Activated CD8-positive, alpha-beta memory T cell treated with anti-CD3 and anti-CD28 coated beads, Interleukin-2, amount 50 U/mL, for 1 hour (primary cell): Measurements from ENCODE around the gene RFT1.
"Not testable (repeated sequence)": the region's sequence is repeated elsewhere in the genome, so short reads cannot be mapped to it uniquely, and the experiment has no call there.

ENCODE experiments used
- DNase-seq: peaks from one replicate; pipeline ENCODE4 v3.0.0-alpha.2; 2020; ENCODE audit errors: extremely low read depth

The RFT1 gene

GRCh38 chr3:53163444-53164387 is 33.5 kb upstream of the RFT1 start:
- no peak for DNase-seq

DNA sequence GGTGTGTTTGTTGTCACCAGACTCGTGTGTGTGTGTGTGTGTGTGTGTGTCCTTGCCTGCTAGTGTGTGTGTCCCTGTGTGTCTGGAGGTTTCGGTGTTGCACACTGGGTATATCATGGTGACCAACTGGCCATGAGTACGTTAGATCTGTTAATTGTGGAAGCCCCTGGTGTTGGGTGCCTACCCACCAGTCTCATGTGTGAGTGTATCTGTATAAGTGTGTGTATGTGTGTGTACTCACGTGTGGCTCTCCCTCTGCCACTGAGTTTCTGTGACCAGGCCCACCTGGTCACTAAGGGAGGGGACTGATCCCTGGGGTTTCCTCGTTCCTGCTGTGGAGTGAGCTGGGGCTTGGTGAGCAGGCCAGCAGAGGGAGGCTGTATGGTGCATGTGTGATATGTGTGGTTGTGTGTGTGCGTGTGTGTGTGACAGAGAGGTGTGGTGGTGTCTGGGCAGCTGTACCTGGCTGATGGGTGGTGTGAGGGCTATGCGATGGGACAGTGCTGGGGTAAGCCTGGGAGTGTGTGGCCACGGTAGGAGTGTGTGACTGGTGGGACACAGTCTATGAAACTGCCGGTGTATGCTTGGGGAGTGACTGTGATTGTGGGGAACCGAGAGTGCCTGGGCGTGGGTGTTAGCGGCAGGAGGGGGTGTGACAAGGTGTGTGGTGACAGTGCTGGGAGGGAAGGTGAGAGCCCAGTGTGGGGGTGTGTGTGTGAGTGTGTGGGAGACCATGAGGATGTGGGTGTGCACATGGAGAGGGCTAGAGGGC is 32.6 kb upstream of the RFT1 start:
- peak; percentile 26 for DNase-seq

GRCh38 chr3:53161820-53162671 is 31.8 kb upstream of the RFT1 start:
- no peak for DNase-seq

DNA sequence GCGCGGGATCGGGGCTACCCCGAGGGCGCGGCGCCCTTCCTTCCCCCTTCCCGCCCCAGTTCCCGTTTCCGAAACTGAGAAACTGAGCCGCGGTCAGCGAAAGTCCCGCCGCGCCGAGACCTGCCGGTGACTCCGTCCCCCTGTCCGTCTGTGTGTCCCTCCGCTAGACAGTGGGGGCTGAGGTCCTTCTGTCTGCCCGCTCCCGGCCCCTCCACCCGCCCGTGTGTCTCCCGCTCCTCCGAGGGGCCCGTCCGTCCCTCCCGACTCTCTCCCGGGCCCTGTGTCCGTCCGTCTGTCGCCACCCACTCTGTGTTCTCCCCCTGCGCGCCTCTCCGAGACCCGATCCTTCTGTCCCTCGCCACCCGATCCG is 31.2 kb upstream of the RFT1 start:
- DNase-seq, result no peak

GRCh38 chr3:53160660-53161449 is 30.6 kb upstream of the RFT1 start, which contains the start of gene PRKCD:
TSS of gene PRKCD (plus strand) at chr3:53161209. CDS start at chr3:53178423, 17,214 bp downstream.
- DNase-seq, result peak; percentile 48

DNA sequence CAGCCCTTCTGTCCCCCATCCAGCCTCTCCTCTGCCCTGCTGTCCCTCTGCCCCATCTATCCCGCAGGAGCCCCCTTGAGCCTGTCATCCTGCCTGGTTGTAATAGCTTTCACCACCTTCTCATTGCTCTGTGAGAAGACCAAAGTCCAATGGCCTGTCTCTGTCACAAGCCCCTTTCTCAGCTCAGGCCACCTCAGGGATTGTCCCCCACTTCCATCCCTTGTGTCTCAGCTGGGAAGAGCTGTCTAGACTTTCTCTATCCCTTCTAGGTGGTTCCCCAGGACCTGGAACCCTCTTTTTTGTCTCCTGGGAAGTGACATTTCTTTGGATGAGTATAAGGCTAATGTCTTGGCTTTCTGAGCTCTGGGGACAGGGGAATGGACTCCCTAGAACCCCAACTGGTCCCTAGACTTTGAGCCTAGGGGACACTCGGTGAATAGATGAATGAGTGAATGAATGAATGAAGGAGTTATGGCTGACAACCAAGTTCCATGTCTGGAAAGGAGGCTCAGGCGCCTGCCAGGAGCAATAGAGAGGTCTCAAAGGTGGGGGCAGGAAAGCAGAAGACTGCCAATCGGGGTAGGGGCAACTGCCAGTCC is 29.9 kb upstream of the RFT1 start:
- DNase-seq, result no peak

- no peak for DNase-seq
These were observed 29.2 kb upstream of the RFT1 start for GRCh38 chr3:53159156-53160060.

- no peak for DNase-seq
These were observed 28.5 kb upstream of the RFT1 start for GRCh38 chr3:53158765-53159155.

DNA sequence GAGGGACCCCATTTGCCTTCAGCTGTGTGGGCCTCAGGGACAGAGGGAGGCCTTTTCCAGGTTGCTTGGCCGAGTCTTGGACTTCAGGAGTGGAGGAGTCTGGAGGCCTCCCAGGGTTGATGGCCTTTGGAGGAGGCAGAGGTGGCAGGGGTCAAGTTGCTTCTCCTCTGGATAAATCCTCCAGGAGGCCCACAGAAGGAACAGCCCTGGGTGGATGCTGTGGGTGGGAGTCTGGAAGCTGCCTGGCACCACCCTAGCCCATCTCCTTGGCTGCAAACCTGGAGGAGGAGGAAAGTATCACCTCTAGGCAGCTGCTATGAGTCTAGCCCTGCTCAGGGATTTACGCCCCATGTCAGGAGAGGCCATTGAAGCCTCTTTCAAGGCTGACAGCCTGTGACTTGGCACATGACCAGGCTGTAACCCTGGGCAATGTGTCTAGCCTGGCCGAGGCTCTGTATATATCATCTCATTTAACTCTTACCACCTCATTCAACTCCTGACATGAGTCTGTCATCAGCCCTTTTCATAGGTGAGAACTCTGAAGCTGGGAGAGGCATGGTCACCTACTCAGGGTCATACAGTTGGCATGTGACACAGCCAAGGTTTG is 27.8 kb upstream of the RFT1 start:
- no peak for DNase-seq

GRCh38 chr3:53156368-53156834 is 26.2 kb upstream of the RFT1 start:
- DNase-seq, result no peak

DNA sequence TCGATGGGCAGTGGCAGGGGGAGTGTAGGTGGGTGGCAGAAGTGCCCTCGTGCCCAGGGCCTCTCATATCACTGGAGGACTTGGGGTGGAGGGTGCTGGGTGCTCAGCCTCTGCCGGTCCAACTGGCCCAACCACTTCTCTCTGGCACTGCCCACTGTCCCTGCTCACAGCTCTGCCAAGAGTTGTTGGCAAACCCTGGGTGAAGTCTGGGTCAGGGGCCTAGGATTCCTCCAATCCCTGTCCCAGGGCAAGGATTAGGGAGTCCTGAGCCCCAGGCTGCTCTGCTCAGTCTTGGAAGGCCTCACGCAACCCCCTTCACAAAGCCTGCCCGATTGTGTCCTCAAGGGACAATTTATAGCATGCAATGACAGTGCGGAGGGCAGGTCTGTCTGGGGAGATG is 25.5 kb upstream of the RFT1 start:
- DNase-seq, result no peak

GRCh38 chr3:53154881-53155285 is 24.6 kb upstream of the RFT1 start:
- no peak for DNase-seq

GRCh38 chr3:53153980-53154379 is 23.7 kb upstream of the RFT1 start:
- DNase-seq, result no peak

DNA sequence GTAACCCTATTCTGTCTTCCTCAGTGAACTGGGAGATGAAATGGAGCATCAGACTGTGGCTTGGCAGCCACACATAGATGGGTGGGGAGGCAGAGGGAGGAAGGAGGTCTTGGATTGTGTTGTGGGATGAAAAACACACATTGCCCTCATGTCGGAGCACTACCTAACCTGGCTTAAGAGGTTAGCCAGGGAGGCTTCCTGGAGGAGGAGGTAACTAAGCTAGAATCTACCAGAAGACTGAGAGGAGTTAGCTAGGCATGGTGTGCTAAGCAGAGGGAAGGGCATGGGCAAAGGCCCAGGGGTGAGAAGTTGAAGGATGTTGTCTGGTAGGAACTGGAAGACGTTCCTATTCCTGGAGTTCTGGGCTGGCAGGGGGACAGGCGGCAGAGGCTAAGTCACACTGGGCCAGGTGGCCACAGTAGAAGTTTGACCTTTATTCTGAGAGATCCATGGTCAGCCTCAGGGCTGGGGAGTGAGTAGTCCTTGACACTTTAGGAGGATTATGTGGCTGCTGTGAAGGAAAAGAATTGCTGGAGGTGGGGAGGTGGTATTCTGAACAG is 23.1 kb upstream of the RFT1 start:
- no peak for DNase-seq

GRCh38 chr3:53151870-53152660 is 21.8 kb upstream of the RFT1 start:
- no peak for DNase-seq

GRCh38 chr3:53151465-53151864 is 21.2 kb upstream of the RFT1 start:
- no peak for DNase-seq

- not testable (repeated sequence) for DNase-seq
These were observed 20.8 kb upstream of the RFT1 start for GRCh38 chr3:53151086-53151438.
